Mucosa of descending colon (tissue), 3 donors: Measurements from ENCODE around the gene CCDC92B. TPM values are rescaled to one million over a fixed set of nuclear protein-coding genes. Genes with fewer than 3 reads are reported as not detected.

Source experiments
- ATAC-seq: fragments of 200-7000 bp; cut with Tn5 transposase; one replicate; pipeline ENCODE4 v1.9.1; 2020; ENCODE audit warnings: mild to moderate bottlenecking, moderate library complexity
- DNase-seq, 3 donors: peaks; one replicate each; pipeline ENCODE4 v3.0.0-alpha.2; 2020
- H3K36me3 ChIP-seq: fragments of 200-600 bp; one replicate; pipeline ENCODE4 v1.8.0; 2021; ENCODE audit warnings: low read depth, mild to moderate bottlenecking
- H3K4me1 ChIP-seq: fragments of 200-600 bp; one replicate; pipeline ENCODE4 v1.8.0; 2021; ENCODE audit warnings: low read depth, mild to moderate bottlenecking
- H3K4me3 ChIP-seq: fragments of 200-600 bp; one replicate; pipeline ENCODE4 v1.8.0; 2021; ENCODE audit warnings: mild to moderate bottlenecking
- H3K9me3 ChIP-seq: fragments of 200-600 bp; one replicate; pipeline ENCODE4 v1.8.0; 2021; ENCODE audit warnings: mild to moderate bottlenecking
- CTCF ChIP-seq: fragments of 200-600 bp; IDR thresholded peaks from one replicate; pipeline ENCODE4 v1.8.0; 2022; ENCODE audit warnings: antibody characterized with exemption, mild to moderate bottlenecking
- intact Hi-C, 2 donors: fragments of 100-400 bp; cut with DNase I in 1 of 2; cut with micrococcal nuclease in 1 of 2; formaldehyde crosslinking; loops; one replicate each; pipeline versions ENCODE4 v1.11.0 to v1.11.1; 2022; cut with DNase I, micrococcal nuclease
- total RNA-seq, 3 donors: library from RNA; stranded (reverse); fragmentation: NEBNext Ultra II Directional in 2 of 3; extraction: Animal tissue kit (Norgen Biotek cat#: 25700) in 2 of 3; gene quantifications; one replicate each; pipeline versions ENCODE4 v1.2.1 to v1.2.4, GENCODE V29; 2021 to 2023
- donor health status: DM: no; HTN: no; CAD: no; lungs with moderate emphysema.
- donor health status: DM: no; HTN: no; CAD: no.
- donor health status: DM: no; HTN: yes; CAD: no.

CCDC92B gene
- total RNA-seq, 3 donors from 2014 or later, result 1.3 to 2.2 (median 2.2) TPM

GRCh38 chr17:2796164-2797125 is 47.0 kb upstream of the CCDC92B start, which contains the start of gene RAP1GAP2:
Gene RAP1GAP2, plus strand, starts transcription at chr17:2796438. Its CDS starts 90 bp downstream, at chr17:2796528.
- no peaks in the 10 kb centered on the region for H3K9me3 ChIP-seq
- no peak within 1 kb of the TSS for H3K4me3 ChIP-seq
- no peak for TF ChIP-seq CTCF
- no peaks in the 10 kb centered on the region for H3K36me3 ChIP-seq
- ATAC-seq (peak; percentile 82), DNase-seq (peak; percentile 73 to 92 (median 85))
- peaks cover 26% of the 10 kb centered on the region for H3K4me1 ChIP-seq
- intact Hi-C loops, result no loop called here

DNA sequence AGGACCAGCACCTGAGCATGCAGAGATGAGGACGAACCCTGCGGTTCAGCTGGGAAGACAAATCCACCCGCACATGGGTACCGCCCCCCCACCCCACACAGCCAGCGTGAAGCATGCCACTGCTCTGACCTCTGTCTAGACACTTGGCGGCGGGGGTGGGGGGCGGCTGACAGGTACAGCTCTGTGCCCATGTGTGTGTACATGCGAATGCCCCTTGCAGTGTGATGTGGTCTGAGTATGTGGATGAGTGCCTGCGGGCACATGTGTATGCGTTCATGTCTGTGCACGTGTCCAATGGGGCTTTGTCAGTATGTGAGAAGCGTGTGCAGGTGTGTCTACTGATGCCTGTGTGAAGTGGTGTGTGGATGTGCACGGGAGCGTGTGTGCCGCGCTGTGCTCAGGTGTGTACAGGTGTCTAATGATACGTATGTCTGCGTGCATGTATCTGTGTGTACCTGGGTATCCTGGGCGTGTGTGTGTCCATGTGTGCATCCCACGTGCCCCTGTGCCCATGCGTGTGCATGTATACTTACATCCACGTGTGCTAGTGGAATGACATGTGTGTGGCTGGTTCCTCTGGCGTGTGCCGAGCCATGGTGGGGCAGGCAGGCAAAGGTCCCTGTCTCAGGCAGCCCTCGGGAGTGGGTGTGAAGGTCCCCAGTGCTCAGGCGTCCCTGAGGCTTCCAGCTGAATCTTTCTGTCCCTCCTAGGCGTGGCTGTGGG is 46.1 kb upstream of the CCDC92B start:
- no peaks in the 10 kb centered on the region for H3K9me3 ChIP-seq
- TF ChIP-seq CTCF, result no peak
- intact Hi-C loops, result no loop called here
- no peak for ATAC-seq
- no peak for DNase-seq
- H3K4me3 ChIP-seq, result no peak overlapping the region
- peaks cover 26% of the 10 kb centered on the region for H3K4me1 ChIP-seq
- H3K36me3 ChIP-seq, result no peaks in the 10 kb centered on the region

GRCh38 chr17:2794111-2794803 is 44.8 kb upstream of the CCDC92B start:
- no peaks in the 10 kb centered on the region for H3K9me3 ChIP-seq
- DNase-seq (no peak), ATAC-seq (no peak)
- H3K4me3 ChIP-seq, result no peak overlapping the region
- peaks cover 26% of the 10 kb centered on the region for H3K4me1 ChIP-seq
- TF ChIP-seq CTCF, result no peak
- intact Hi-C loops, result no loop called here
- no peaks in the 10 kb centered on the region for H3K36me3 ChIP-seq

- no peak for TF ChIP-seq CTCF
- no peak overlapping the region for H3K4me3 ChIP-seq
- peaks cover 18% of the 10 kb centered on the region for H3K4me1 ChIP-seq
- no peaks in the 10 kb centered on the region for H3K9me3 ChIP-seq
- no peak for ATAC-seq
- H3K36me3 ChIP-seq, result no peaks in the 10 kb centered on the region
- intact Hi-C loops, result no loop called here
- DNase-seq, result no peak
These were observed 43.1 kb upstream of the CCDC92B start for GRCh38 chr17:2792366-2793169.

DNA sequence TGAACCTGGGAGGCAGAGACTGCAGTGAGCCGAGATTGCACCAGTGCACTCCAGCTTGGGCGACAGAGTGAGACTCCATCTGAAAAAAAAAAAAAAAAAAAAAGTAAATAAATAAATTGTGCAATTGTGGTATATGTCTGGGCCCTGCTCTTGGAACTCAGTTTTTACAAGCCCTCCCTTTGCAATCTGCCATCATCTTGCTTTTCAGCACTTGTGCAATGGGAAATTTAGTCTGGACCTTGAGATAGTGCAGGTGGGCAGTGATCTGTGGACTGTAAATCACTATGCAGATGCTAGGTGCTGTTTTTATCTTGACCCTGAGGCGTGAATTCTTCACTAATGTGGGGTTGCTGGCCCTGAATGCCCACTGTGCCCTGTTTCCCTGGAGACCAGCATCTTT is 40.2 kb upstream of the CCDC92B start:
- H3K4me3 ChIP-seq, result no peak overlapping the region
- no peaks in the 10 kb centered on the region for H3K9me3 ChIP-seq
- H3K4me1 ChIP-seq, result no peaks in the 10 kb centered on the region
- no peak for TF ChIP-seq CTCF
- DNase-seq, result no peak
- no peak for ATAC-seq
- intact Hi-C loops, result no loop called here
- H3K36me3 ChIP-seq, result no peaks in the 10 kb centered on the region
